Ovary (tissue), 3 donors: Measurements from ENCODE around the gene ZNF174.

ENCODE experiments used
- EP300 ChIP-seq: sonication (generic); formaldehyde crosslinking; IDR thresholded peaks from one replicate; pipeline ENCODE4 v1.6.1; 2017; ENCODE audit warnings: antibody characterized with exemption
- POLR2A ChIP-seq: fragments of 450-650 bp; IDR thresholded peaks from one replicate; pipeline ENCODE4 v1.6.1; 2017; ENCODE audit warnings: antibody characterized with exemption, mild to moderate bottlenecking, moderate library complexity
- TF ChIP-seq, protein P1 (sequence below), 3 donors: fragments of 450-650 bp in 2 of 3; fragments of 200-600 bp in 1 of 3; IDR thresholded peaks; one replicate each; pipeline versions ENCODE4 v1.5.1 to v1.8.0; 2016 to 2022; ENCODE audit warnings: antibody characterized with exemption in 3 of 3, mild to moderate bottlenecking in 1 of 3
- donor health status: DM: no; HTN: no; CAD: no.

DNA sequence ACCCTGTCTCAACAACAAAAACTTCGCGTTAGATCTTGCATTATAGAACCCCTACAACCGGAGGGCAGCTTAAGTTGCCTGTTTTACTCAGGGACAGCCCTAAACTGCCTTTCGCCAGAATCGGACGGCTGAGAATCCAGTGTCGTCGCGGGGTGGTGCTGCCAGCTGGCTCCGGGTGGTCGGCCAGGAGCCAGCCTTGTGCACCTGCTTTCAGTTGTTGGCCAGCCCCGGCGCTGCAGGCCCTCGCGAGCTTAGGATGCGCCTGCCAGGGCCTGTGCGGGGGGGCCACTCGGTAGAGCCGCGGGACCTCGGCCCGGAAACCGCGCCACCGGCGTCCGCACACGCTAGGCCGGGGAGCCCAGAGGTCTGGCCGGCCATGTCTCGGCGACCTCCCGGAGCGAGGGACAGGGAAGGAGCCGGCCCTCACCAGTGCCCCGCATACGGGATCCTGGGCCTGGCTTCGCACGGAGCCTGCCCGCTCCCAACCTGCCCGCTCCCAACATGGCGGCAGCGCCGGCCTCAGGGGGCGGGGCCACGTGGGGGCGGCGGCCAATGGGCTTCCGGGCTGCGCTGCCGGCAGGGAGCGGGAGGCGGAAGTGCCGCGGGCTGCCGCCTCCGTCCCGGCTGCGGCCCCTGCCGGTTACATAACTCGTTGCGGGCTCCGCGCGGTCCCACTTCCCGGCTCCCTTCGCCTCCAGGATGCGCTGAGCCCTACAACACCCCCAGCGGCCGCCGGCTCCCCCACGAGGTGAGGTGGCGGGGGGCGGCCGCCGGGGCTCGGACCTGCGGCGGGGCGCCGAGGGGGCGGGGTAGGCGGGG, 56.6 kb downstream of the ZNF174 start:
- TF ChIP-seq POLR2A (peak; percentile 63), EP300 (no peak)
- TF ChIP-seq, protein P1, sequence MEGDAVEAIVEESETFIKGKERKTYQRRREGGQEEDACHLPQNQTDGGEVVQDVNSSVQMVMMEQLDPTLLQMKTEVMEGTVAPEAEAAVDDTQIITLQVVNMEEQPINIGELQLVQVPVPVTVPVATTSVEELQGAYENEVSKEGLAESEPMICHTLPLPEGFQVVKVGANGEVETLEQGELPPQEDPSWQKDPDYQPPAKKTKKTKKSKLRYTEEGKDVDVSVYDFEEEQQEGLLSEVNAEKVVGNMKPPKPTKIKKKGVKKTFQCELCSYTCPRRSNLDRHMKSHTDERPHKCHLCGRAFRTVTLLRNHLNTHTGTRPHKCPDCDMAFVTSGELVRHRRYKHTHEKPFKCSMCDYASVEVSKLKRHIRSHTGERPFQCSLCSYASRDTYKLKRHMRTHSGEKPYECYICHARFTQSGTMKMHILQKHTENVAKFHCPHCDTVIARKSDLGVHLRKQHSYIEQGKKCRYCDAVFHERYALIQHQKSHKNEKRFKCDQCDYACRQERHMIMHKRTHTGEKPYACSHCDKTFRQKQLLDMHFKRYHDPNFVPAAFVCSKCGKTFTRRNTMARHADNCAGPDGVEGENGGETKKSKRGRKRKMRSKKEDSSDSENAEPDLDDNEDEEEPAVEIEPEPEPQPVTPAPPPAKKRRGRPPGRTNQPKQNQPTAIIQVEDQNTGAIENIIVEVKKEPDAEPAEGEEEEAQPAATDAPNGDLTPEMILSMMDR (IDR thresholded peaks at IDR 0.05) = peak; percentile 31 to 62 (median 55)
